Mesenchymal stem cell (in vitro differentiated cells and primary cell): ENCODE measurements around the gene LUZP1.
"Not testable (repeated sequence)": the region's sequence is repeated elsewhere in the genome, so short reads cannot be mapped to it uniquely, and the experiment has no call there.

Source experiments
- DNase-seq: peaks from one replicate; pipeline ENCODE4 v3.0.0-alpha.2; 2013
- H2AFZ ChIP-seq: one replicate; pipeline ENCODE4 v1.6.1; 2013; ENCODE audit warnings: low read depth, mild to moderate bottlenecking, control low read depth, inconsistent platforms, low read length, moderate library complexity
- H2AK5ac ChIP-seq: 2 replicates; pipeline ENCODE4 v1.6.1; 2013; ENCODE audit warnings: low read length, moderate library complexity, mild to moderate bottlenecking, inconsistent platforms; ENCODE audit not compliant: severe bottlenecking
- H2BK120ac ChIP-seq: one replicate; pipeline ENCODE4 v1.6.1; 2013; ENCODE audit warnings: low read depth, mild to moderate bottlenecking, inconsistent platforms, low read length, moderate library complexity
- H2BK12ac ChIP-seq, 2 experiments: one replicate each; pipeline ENCODE4 v1.6.1; 2013; ENCODE audit warnings: inconsistent platforms in 2 of 2, low read length in 2 of 2, mild to moderate bottlenecking in 2 of 2, moderate library complexity in 2 of 2, control low read depth in 1 of 2
- H2BK15ac ChIP-seq: one replicate; pipeline ENCODE4 v1.6.1; 2013; ENCODE audit warnings: mild to moderate bottlenecking, low read depth, inconsistent platforms; ENCODE audit not compliant: poor library complexity, severe bottlenecking
- H2BK5ac ChIP-seq: 2 replicates; pipeline ENCODE4 v1.6.1; 2013; ENCODE audit warnings: low read depth, mild to moderate bottlenecking, low read length, control low read depth, inconsistent platforms; ENCODE audit not compliant: poor library complexity, severe bottlenecking
- H3K14ac ChIP-seq, 2 experiments: one replicate each; pipeline ENCODE4 v1.6.1; 2013; ENCODE audit warnings: inconsistent platforms in 2 of 2, low read length in 2 of 2, control low read depth in 1 of 2, mild to moderate bottlenecking in 1 of 2, moderate library complexity in 1 of 2
- H3K18ac ChIP-seq, 2 experiments: one replicate each; pipeline ENCODE4 v1.6.1; 2013; ENCODE audit warnings: inconsistent platforms in 2 of 2, low read length in 2 of 2, control low read depth in 1 of 2, low read depth in 1 of 2, mild to moderate bottlenecking in 1 of 2
- H3K23ac ChIP-seq, 2 experiments: one replicate each; pipeline ENCODE4 v1.6.1; 2013; ENCODE audit warnings: inconsistent platforms in 2 of 2, low read length in 2 of 2, mild to moderate bottlenecking in 2 of 2, moderate library complexity in 2 of 2, control low read depth in 1 of 2
- H3K27ac ChIP-seq: 2 replicates; pipeline ENCODE4 v1.5.1; 2013; ENCODE audit warnings: mild to moderate bottlenecking, moderate library complexity, low read length, control low read depth, inconsistent platforms; ENCODE audit not compliant: poor library complexity, severe bottlenecking
- H3K27me3 ChIP-seq, 2 experiments: 2 replicates each; pipeline versions ENCODE4 v1.6.1 to v1.7.0; 2013; ENCODE audit warnings: low read length in 2 of 2, mild to moderate bottlenecking in 2 of 2, moderate library complexity in 2 of 2, control low read depth in 1 of 2, inconsistent platforms in 1 of 2; ENCODE audit not compliant: control insufficient read depth in 1 of 2, insufficient read depth in 1 of 2
- H3K36me3 ChIP-seq, 2 experiments: 2 replicates each; pipeline versions ENCODE4 v1.6.1 to v1.7.0; 2013; ENCODE audit warnings: low read length in 2 of 2, control low read depth in 1 of 2, inconsistent platforms in 1 of 2, low read depth in 1 of 2, mild to moderate bottlenecking in 1 of 2; ENCODE audit not compliant: insufficient read depth in 2 of 2, control insufficient read depth in 1 of 2
- H3K4ac ChIP-seq, 2 experiments: one replicate each; pipeline ENCODE4 v1.6.1; 2013; ENCODE audit warnings: inconsistent platforms in 2 of 2, low read length in 2 of 2, mild to moderate bottlenecking in 2 of 2, moderate library complexity in 2 of 2, control low read depth in 1 of 2, low read depth in 1 of 2
- H3K4me1 ChIP-seq: 2 replicates; pipeline ENCODE4 v1.6.1; 2013; ENCODE audit warnings: low read depth, low read length, control low read depth; ENCODE audit not compliant: control insufficient read depth, insufficient read depth
- H3K4me2 ChIP-seq: 2 replicates; pipeline ENCODE4 v1.6.1; 2013; ENCODE audit warnings: low read length, mild to moderate bottlenecking, inconsistent platforms; ENCODE audit not compliant: poor library complexity, severe bottlenecking
- H3K4me3 ChIP-seq, 2 experiments: 2 replicates each; pipeline versions ENCODE4 v1.5.1 to v1.7.0; 2013; ENCODE audit warnings: low read length in 2 of 2, mild to moderate bottlenecking in 2 of 2, control low read depth in 1 of 2, low read depth in 1 of 2; ENCODE audit not compliant: insufficient read depth in 1 of 2
- H3K79me1 ChIP-seq: replicated peaks from 2 replicates; pipeline ENCODE4 v1.6.1; 2013; ENCODE audit warnings: mild to moderate bottlenecking, control low read depth, low read length, inconsistent platforms; ENCODE audit not compliant: poor library complexity, severe bottlenecking
- H3K9ac ChIP-seq: 2 replicates; pipeline ENCODE4 v1.7.0; 2013; ENCODE audit warnings: mild to moderate bottlenecking, low read length, moderate library complexity
- H3K9me3 ChIP-seq: 2 replicates; pipeline ENCODE4 v1.7.0; 2013; ENCODE audit warnings: mild to moderate bottlenecking, low read length; ENCODE audit not compliant: control insufficient read depth
- H4K8ac ChIP-seq: one replicate; pipeline ENCODE4 v1.6.1; 2013; ENCODE audit warnings: inconsistent platforms, mild to moderate bottlenecking, low read length, moderate library complexity
- H4K91ac ChIP-seq: one replicate; pipeline ENCODE4 v1.6.1; 2013; ENCODE audit warnings: mild to moderate bottlenecking, low read length, inconsistent platforms
- WGBS: methylation state at CpG from one replicate; pipeline ENCODE4 v1.1.7; 2013; ENCODE audit warnings: mixed read lengths; 5-methylcytosine and 5-hydroxymethylcytosine counted together

LUZP1 gene

GRCh38 chr1:23191199-23191598 is 22.5 kb upstream of the LUZP1 start:
- H3K18ac ChIP-seq, result no peak overlapping the region
- H2BK5ac ChIP-seq, result no peak overlapping the region
- H3K4ac ChIP-seq, result no peak overlapping the region
- H3K9ac ChIP-seq, result no peak overlapping the region
- no peak overlapping the region for H2BK12ac ChIP-seq
- H3K23ac ChIP-seq, result no peak overlapping the region
- H3K4me2 ChIP-seq, result no peak overlapping the region
- H2BK15ac ChIP-seq, result no peak overlapping the region
- no peak overlapping the region for H3K4me3 ChIP-seq
- H3K9me3 ChIP-seq, result no peaks in the 10 kb centered on the region
- H2AK5ac ChIP-seq, result no peak overlapping the region
- no peaks in the 10 kb centered on the region for H3K36me3 ChIP-seq
- peaks cover 0 to 3% of the 10 kb centered on the region in 2 experiments for H3K27me3 ChIP-seq
- no peak overlapping the region for H2BK120ac ChIP-seq
- 98% methylated on average over 3 of the region's 3 CpGs for WGBS
- H3K27ac ChIP-seq, result no peak overlapping the region
- no peak overlapping the region for H4K91ac ChIP-seq
- H4K8ac ChIP-seq, result no peak overlapping the region
- H2AFZ ChIP-seq, result no peak overlapping the region
- DNase-seq, result no peak
- peaks cover 25% of the 10 kb centered on the region for H3K4me1 ChIP-seq
- H3K14ac ChIP-seq, result no peak overlapping the region
- H3K79me1 ChIP-seq, result no peaks in the 10 kb centered on the region

- H2BK12ac ChIP-seq, H2BK5ac ChIP-seq, H3K23ac ChIP-seq, H2AK5ac ChIP-seq, H4K8ac ChIP-seq, H3K4me2 ChIP-seq, H4K91ac ChIP-seq, H3K36me3 ChIP-seq, H3K9ac ChIP-seq, H3K14ac ChIP-seq, H3K27me3 ChIP-seq, H3K9me3 ChIP-seq, H3K4me3 ChIP-seq, H2BK120ac ChIP-seq, H2AFZ ChIP-seq, H3K4ac ChIP-seq, H2BK15ac ChIP-seq, H3K79me1 ChIP-seq: not testable (repeated sequence)
- 46% methylated on average over 12 of the region's 13 CpGs for WGBS
- peak overlapping the region in 1 of 2 experiments; percentile 58 for H3K18ac ChIP-seq
- peak; percentile 99 for DNase-seq
- H3K27ac ChIP-seq, result peak overlapping the region; percentile 78
- peaks cover 17% of the 10 kb centered on the region for H3K4me1 ChIP-seq
Measured at GRCh38 chr1:23188936-23189452, 20.3 kb upstream of the LUZP1 start.

- Histone ChIP-seq H2BK120ac (peak overlapping the region; percentile 21), H2AFZ (no peak overlapping the region), H3K4ac (peak overlapping the region in 1 of 2 experiments; percentile 42), H3K36me3 (no peaks in the 10 kb centered on the region), H3K4me1 (peaks cover 12% of the 10 kb centered on the region), H3K4me3 (no peak overlapping the region), H2BK15ac (no peak overlapping the region), H3K18ac (peak overlapping the region in 1 of 2 experiments; percentile 73), H3K79me1 (no peaks in the 10 kb centered on the region), H4K91ac (no peak overlapping the region), H3K27ac (peak overlapping the region; percentile 78), H3K14ac (peak overlapping the region in 1 of 2 experiments; percentile 70), H3K4me2 (no peak overlapping the region), H4K8ac (peak overlapping the region; percentile 62), H2BK12ac (peak overlapping the region; percentile 71 to 95), H2BK5ac (peak overlapping the region; percentile 63), H3K23ac (peak overlapping the region in 1 of 2 experiments; percentile 63), H3K9ac (no peak overlapping the region), H2AK5ac (peak overlapping the region; percentile 76), H3K27me3 (peaks cover 0 to 11% of the 10 kb centered on the region in 2 experiments), H3K9me3 (no peaks in the 10 kb centered on the region)
- DNase-seq, result no peak
- WGBS, result 60% methylated on average over 6 of the region's 6 CpGs
Measured at GRCh38 chr1:23188434-23188884, 19.8 kb upstream of the LUZP1 start.

- H2BK120ac ChIP-seq, result no peak overlapping the region
- no peak overlapping the region for H2BK15ac ChIP-seq
- H2AFZ ChIP-seq, result no peak overlapping the region
- peak overlapping the region; percentile 4 to 9 for H2BK12ac ChIP-seq
- no peak overlapping the region for H3K9ac ChIP-seq
- H2AK5ac ChIP-seq, result peak overlapping the region; percentile 32
- H3K18ac ChIP-seq, result no peak overlapping the region
- H3K4ac ChIP-seq, result no peak overlapping the region
- H3K23ac ChIP-seq, result no peak overlapping the region
- H3K27me3 ChIP-seq, result peaks cover 0 to 15% of the 10 kb centered on the region in 2 experiments
- H3K9me3 ChIP-seq, result no peaks in the 10 kb centered on the region
- no peak overlapping the region for H3K4me3 ChIP-seq
- no peaks in the 10 kb centered on the region for H3K36me3 ChIP-seq
- no peaks in the 10 kb centered on the region for H3K79me1 ChIP-seq
- H3K4me1 ChIP-seq, result peaks cover 8% of the 10 kb centered on the region
- peak overlapping the region; percentile 19 for H4K8ac ChIP-seq
- WGBS, result 75% methylated on average over 5 of the region's 5 CpGs
- H2BK5ac ChIP-seq, result no peak overlapping the region
- H3K14ac ChIP-seq, result peak overlapping the region in 1 of 2 experiments; percentile 68
- no peak overlapping the region for H3K4me2 ChIP-seq
- H3K27ac ChIP-seq, result no peak overlapping the region
- peak overlapping the region; percentile 7 for H4K91ac ChIP-seq
- peak; percentile 37 for DNase-seq
Measured at GRCh38 chr1:23187637-23188036, 19.0 kb upstream of the LUZP1 start.
